OCI-LY7 (cell line): Measurements from ENCODE around the gene UVRAG. TPM values are rescaled to one million over a fixed set of nuclear protein-coding genes. Genes with fewer than 3 reads are reported as not detected.
"Not testable (repeated sequence)": the region's sequence is repeated elsewhere in the genome, so short reads cannot be mapped to it uniquely, and the experiment has no call there.

Experiments used
- BruUV-seq: library from RNA; stranded (reverse); fragments of 400-500 nt; replicated peaks from 2 replicates; lab custom pipeline; 2021; lab: Mats Ljungman, UMichigan
- CTCF ChIA-PET: fragments of 300-600 bp; sonication (Branson Sonifier 250); formaldehyde crosslinking; loops from one replicate; lab custom pipeline; 2022; ENCODE audit warnings: antibody characterized with exemption; ENCODE audit not compliant: unreplicated experiment; lab: Charles Lee
- POLR2A ChIA-PET: fragments of 300-600 bp; sonication (Branson Sonifier 250); formaldehyde crosslinking; loops from one replicate; lab custom pipeline; 2022; ENCODE audit warnings: antibody characterized with exemption; lab: Charles Lee
- DNase-seq: peaks from one replicate; pipeline ENCODE4 v3.0.0-alpha.2; 2015; ENCODE audit warnings: low spot score
- H2AFZ ChIP-seq: fragments of 200-600 bp; sonication (generic), shearing (Covaris generic); 2 replicates; pipeline ENCODE4 v1.6.1; 2014; ENCODE audit warnings: mild to moderate bottlenecking, antibody characterized with exemption, low read length, moderate library complexity
- H3K27ac ChIP-seq: fragments of 200-600 bp; sonication (generic); 2 replicates; pipeline ENCODE4 v1.5.1; 2014; ENCODE audit warnings: mixed run types, low read depth, mild to moderate bottlenecking, moderate library complexity, low read length, inconsistent platforms; ENCODE audit not compliant: poor library complexity, severe bottlenecking
- H3K36me3 ChIP-seq: fragments of 200-600 bp; sonication (generic); 2 replicates; pipeline ENCODE4 v1.6.1; 2014; ENCODE audit warnings: mild to moderate bottlenecking, antibody characterized with exemption, low read length, moderate library complexity, mixed read lengths; ENCODE audit not compliant: insufficient read depth
- H3K4me1 ChIP-seq: fragments of 200-600 bp; sonication (generic); 2 replicates; pipeline ENCODE4 v1.5.1; 2014; ENCODE audit warnings: mild to moderate bottlenecking, low read length; ENCODE audit not compliant: insufficient read depth, poor library complexity, severe bottlenecking
- H3K4me2 ChIP-seq: fragments of 200-600 bp; sonication (generic); 2 replicates; pipeline ENCODE4 v1.6.1; 2014; ENCODE audit warnings: mild to moderate bottlenecking, low read length
- H3K4me3 ChIP-seq: fragments of 200-600 bp; sonication (generic); 2 replicates; pipeline ENCODE4 v1.5.1; 2014; ENCODE audit warnings: mild to moderate bottlenecking, low read depth, low read length; ENCODE audit not compliant: poor library complexity, severe bottlenecking
- H3K79me2 ChIP-seq: fragments of 200-600 bp; sonication (generic); 2 replicates; pipeline ENCODE4 v1.6.1; 2016; ENCODE audit warnings: low read depth, mild to moderate bottlenecking, low read length, moderate library complexity, mixed read lengths; ENCODE audit not compliant: insufficient read depth
- H3K9me2 ChIP-seq: fragments of 200-600 bp; sonication (generic); 2 replicates; pipeline ENCODE4 v1.6.1; 2016; ENCODE audit warnings: mild to moderate bottlenecking, low read length, mixed read lengths; ENCODE audit not compliant: insufficient read depth
- H3K9me3 ChIP-seq: fragments of 200-600 bp; sonication (generic); 2 replicates; pipeline ENCODE4 v1.6.1; 2014; ENCODE audit warnings: mild to moderate bottlenecking, mixed run types, low read length, mixed read lengths
- H4K20me1 ChIP-seq: fragments of 200-600 bp; sonication (generic); 2 replicates; pipeline ENCODE4 v1.6.1; 2014; ENCODE audit warnings: mild to moderate bottlenecking, antibody characterized with exemption, low read length, moderate library complexity, mixed read lengths; ENCODE audit not compliant: insufficient read depth
- EZH2phosphoT487 ChIP-seq: fragments of 200-600 bp; sonication (generic); IDR thresholded peaks from 2 replicates; pipeline ENCODE4 v1.6.1; 2018; ENCODE audit warnings: low read depth, borderline replicate concordance, mild to moderate bottlenecking, mixed run types, antibody characterized with exemption, low read length, moderate library complexity, mixed read lengths
- intact Hi-C: fragments of 100-400 bp; cut with micrococcal nuclease; formaldehyde crosslinking; loops from one replicate; pipeline ENCODE4 v1.10.0; 2022; ENCODE audit not compliant: unreplicated experiment
- total RNA-seq, 2 experiments: library from RNA; depleted of rRNA in 1 of 2; stranded (reverse); fragments of >200 nt in 1 of 2; shearing (Covaris generic) in 1 of 2; gene quantifications; 2 replicates each; pipeline ENCODE4 v1.2.3, GENCODE V29; 2014 to 2022
- TF ChIP-seq, protein P1 (sequence below): fragments of 200-600 bp; sonication (generic); conservative IDR thresholded peaks from 2 replicates; pipeline ENCODE4 v1.5.1; 2014; ENCODE audit warnings: mild to moderate bottlenecking, antibody characterized with exemption, low read length, moderate library complexity, mixed read lengths

The UVRAG gene
- total RNA-seq, 2 experiments from 2014 or later, result 43.7 to 73.3 TPM

DNA sequence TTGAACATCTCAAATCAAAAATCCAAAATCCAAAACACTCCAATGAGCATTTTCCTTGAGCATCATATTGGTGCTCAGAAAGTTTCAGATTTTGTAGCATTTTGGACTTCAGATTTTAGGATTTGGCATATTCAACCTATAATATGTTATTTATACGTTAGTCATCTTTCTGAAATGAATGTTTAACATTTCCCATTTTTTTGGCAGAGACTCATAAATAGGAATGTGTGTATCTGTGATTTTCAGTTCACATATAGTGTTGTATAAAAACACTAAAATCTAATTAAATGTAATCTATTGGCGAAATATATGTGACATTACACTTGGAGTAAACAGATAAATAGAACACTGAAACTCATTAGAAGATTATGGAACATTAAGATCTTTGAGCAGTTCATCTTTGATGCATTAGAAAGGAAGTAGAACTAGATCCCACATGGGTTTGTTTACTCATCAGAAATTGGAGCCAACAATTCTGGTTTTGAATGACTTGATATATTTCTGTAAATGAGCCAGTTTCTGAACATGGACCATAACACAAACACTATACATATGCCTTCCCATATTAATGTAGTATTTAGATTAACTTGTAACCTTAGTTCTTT lies 153.1 kb downstream of the UVRAG start:
- ChIA-PET POLR2A (interaction anchor here (0.6 to 0.8 kb wide), 3 partner anchors 42 to 730 kb away, joined by 3 to 5 read pairs (median 3); no protein-coding TSS in a partner anchor), CTCF (no interaction called here)
- no peaks in the 10 kb centered on the region for H3K9me2 ChIP-seq
- no peak overlapping the region for H3K4me3 ChIP-seq
- TF ChIP-seq, protein P1, sequence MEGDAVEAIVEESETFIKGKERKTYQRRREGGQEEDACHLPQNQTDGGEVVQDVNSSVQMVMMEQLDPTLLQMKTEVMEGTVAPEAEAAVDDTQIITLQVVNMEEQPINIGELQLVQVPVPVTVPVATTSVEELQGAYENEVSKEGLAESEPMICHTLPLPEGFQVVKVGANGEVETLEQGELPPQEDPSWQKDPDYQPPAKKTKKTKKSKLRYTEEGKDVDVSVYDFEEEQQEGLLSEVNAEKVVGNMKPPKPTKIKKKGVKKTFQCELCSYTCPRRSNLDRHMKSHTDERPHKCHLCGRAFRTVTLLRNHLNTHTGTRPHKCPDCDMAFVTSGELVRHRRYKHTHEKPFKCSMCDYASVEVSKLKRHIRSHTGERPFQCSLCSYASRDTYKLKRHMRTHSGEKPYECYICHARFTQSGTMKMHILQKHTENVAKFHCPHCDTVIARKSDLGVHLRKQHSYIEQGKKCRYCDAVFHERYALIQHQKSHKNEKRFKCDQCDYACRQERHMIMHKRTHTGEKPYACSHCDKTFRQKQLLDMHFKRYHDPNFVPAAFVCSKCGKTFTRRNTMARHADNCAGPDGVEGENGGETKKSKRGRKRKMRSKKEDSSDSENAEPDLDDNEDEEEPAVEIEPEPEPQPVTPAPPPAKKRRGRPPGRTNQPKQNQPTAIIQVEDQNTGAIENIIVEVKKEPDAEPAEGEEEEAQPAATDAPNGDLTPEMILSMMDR, result no peak
- TF ChIP-seq EZH2phosphoT487, result no peak
- H3K4me2 ChIP-seq, result no peak overlapping the region
- H4K20me1 ChIP-seq, result no peaks in the 10 kb centered on the region
- DNase-seq, result no peak
- BruUV-seq, result no TSS peak
- no peak overlapping the region for H2AFZ ChIP-seq
- peaks cover 2% of the 10 kb centered on the region; the same call in 1 of the 2 replicates for H3K9me3 ChIP-seq
- H3K4me1 ChIP-seq, result no peaks in the 10 kb centered on the region
- H3K27ac ChIP-seq, result no peak overlapping the region
- H3K36me3 ChIP-seq, result peaks cover 41% of the 10 kb centered on the region
- H3K79me2 ChIP-seq, result 0 out of 2 replicates have a peak, but pooled peaks cover 4% of the 10 kb centered on the region
- intact Hi-C loops, result no loop called here

DNA sequence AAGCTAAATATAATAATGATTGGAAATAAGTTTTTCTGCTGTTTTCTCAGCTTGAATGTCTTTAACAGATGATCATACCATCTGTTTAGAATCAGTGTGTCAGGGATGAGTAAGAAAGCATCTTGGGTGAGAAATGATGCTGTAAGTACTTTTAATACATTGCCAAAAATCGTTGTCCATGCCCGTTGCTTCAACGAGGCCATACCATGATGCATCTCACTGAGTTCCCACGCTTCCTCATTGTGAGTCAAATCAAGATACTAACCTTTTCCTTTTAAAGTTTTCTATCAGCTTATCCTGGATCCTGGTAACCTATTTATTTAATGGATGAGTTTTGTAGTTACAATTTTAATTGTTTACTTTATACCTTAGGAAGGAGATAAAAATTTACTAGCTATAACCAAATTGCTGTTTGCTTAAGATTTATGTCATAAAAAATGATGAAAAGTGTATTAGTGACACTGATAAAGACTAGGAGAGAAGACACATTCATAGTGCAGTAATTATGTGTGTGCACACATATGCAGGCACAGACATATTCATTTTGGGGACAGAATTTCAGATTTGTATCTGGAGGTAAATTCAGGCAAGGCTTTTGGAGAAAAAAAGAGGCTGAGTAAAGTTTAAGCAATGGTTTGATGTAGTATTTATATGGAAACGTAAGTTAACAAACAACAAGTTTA lies 154.8 kb downstream of the UVRAG start:
- CTCF ChIA-PET, result no interaction called here
- H3K9me3 ChIP-seq, result peaks cover 6% of the 10 kb centered on the region; the same call in 1 of the 2 replicates
- TF ChIP-seq, protein P1, result no peak
- no peak for TF ChIP-seq EZH2phosphoT487
- H2AFZ ChIP-seq, result no peak overlapping the region
- H3K9me2 ChIP-seq, result no peaks in the 10 kb centered on the region
- H4K20me1 ChIP-seq, result no peaks in the 10 kb centered on the region
- no peak overlapping the region for H3K4me3 ChIP-seq
- no peak overlapping the region for H3K27ac ChIP-seq
- intact Hi-C loops, result no loop called here
- POLR2A ChIA-PET, result interaction anchor here (0.5 to 1.0 kb wide), 2 partner anchors 28 to 58 kb away, joined by 3 to 4 read pairs; no protein-coding TSS in a partner anchor
- 0 out of 2 replicates have a peak, but pooled peaks cover 4% of the 10 kb centered on the region for H3K79me2 ChIP-seq
- BruUV-seq, result no TSS peak
- H3K4me1 ChIP-seq, result no peaks in the 10 kb centered on the region
- no peak overlapping the region for H3K4me2 ChIP-seq
- H3K36me3 ChIP-seq, result peaks cover 29% of the 10 kb centered on the region
- no peak for DNase-seq

DNA sequence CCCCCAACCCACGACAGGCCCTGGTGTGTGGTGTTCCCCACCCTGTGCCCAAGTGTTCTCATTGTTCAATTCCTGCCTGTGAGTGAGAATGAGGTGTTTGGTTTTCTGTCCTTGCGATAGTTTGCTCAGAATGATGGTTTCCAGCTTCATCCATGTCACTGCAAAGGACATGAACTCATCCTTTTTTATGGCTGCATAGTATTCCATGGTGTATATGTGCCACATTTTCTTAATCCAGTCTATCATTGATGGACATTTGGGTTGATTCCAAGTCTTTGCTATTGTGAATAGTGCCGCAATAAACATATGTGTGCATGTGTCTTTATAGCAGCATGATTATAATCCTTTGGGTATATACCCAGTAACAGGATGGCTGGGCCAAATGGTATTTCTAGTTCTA lies 158.7 kb downstream of the UVRAG start:
- intact Hi-C loops, H3K79me2 ChIP-seq, H3K4me3 ChIP-seq, H2AFZ ChIP-seq, H3K4me1 ChIP-seq, BruUV-seq, H3K4me2 ChIP-seq, CTCF ChIA-PET, H3K27ac ChIP-seq, H3K9me3 ChIP-seq, DNase-seq, H4K20me1 ChIP-seq, H3K9me2 ChIP-seq, POLR2A ChIA-PET: not testable (repeated sequence)
- H3K36me3 ChIP-seq, result peaks cover 26% of the 10 kb centered on the region

GRCh38 chr11:75979075-75979474 lies 164.1 kb downstream of the UVRAG start:
- H3K9me3 ChIP-seq, H3K79me2 ChIP-seq, H3K27ac ChIP-seq, H2AFZ ChIP-seq, H3K4me1 ChIP-seq, H3K4me3 ChIP-seq, POLR2A ChIA-PET, H4K20me1 ChIP-seq, H3K4me2 ChIP-seq, DNase-seq, intact Hi-C loops, H3K9me2 ChIP-seq, CTCF ChIA-PET, BruUV-seq: not testable (repeated sequence)
- H3K36me3 ChIP-seq, result peaks cover 23% of the 10 kb centered on the region
